Urothelium cell line (cell line): Measurements from ENCODE around the gene PITPNM1.

Source experiments
- DNase-seq: peaks from one replicate; pipeline ENCODE4 v3.0.0; 2011; ENCODE audit warnings: low spot score, mixed read lengths
- FAIRE-seq: peaks from 2 replicates; lab custom pipeline; 2011; peaks lifted over from hg19 to GRCh38; lab: Jason Lieb, UNC

The PITPNM1 gene

DNA sequence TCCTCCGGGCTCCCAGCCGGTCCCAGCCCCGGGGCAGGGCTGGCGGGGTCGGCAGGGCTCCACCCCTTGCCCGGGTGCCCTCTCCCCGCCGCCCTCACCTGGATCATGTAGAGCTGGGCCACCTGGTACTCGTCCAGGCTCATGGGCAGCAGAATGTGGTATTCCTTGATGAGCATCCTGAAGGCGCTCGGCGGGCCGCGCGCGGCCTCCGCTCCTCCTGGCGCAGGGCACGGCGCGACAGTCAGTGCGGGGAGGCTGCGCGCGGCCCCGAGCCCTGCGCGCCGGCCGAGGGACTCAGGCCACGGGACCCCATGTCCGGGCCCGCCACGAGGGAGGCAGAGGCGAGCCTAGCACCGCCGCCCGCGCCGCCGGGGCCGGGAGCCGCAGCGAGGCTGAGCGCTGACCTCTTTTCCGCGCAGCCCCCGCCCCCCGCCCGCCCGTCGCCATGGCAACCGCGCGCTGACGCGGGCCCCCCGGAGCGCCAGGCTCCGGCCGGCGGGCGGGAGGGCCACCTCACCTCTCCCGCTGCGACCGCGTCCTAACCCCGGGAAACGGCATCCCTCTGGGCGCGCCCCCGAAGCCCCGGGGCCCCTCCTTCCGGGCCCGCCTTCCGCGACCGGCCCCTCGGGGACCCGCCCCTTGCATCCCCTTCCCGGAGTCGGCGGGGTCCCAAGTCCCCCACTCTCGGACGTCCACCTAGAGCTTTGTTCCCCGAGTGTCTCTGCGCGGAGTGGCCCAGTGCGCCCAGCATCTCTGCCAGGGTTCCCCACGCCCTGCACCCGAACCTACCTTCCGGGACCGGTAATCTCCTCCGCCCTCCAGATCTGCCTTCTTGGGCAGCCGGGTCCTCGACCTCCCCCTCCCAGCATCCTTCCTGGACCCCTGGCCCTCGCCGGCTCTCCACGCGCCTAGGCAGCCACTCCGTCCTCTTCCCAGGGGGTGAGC, 886 bp downstream of the PITPNM1 start:
- FAIRE-seq, result no peak

DNA sequence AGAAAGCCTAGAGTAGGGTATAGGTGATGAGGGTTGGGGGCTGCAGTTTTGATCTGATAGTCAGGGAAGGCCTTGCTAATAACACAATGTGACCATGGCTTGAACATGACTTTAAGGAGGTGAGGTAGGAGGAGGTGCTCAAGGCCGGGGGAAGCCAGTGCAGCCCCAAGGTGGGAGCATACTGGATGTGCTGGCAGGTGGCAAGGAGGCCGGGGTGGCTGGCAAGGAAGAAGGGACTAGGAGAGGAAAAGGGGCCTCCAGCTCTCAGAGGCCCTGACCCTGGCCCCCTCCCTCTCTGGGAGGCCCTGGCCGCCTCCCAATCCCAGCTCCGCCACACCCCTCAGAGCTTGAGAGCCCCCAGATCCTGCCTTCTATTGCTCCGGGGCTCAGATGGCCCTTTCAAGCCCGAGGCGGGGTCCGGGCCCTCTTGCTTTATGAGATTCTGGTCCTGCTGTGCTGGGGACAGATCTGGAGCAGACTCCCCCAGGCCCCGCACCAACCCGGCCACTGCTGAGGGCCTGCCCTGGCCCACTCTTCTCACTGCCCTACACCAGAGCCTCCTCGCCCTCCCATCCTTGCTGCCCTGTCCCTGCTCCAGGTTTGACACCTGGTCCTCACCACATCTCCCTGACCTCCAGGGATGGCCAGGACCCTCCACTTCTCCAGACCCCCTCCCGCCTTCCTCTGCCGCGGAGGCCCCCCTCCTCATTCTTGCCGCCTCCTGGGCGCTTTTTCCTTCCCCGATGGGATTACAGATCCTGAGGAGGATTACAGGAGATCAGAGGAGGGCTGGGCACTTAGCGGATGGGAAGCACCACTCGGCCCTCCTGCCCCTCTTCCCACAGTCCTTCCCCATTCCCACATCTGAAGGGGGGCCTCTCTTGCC, 1.8 kb downstream of the PITPNM1 start:
- DNase-seq (no peak), FAIRE-seq (no peak)

More for the DNA sequence above, 886 bp downstream of the PITPNM1 start:
- peak; percentile 57 for DNase-seq

DNA sequence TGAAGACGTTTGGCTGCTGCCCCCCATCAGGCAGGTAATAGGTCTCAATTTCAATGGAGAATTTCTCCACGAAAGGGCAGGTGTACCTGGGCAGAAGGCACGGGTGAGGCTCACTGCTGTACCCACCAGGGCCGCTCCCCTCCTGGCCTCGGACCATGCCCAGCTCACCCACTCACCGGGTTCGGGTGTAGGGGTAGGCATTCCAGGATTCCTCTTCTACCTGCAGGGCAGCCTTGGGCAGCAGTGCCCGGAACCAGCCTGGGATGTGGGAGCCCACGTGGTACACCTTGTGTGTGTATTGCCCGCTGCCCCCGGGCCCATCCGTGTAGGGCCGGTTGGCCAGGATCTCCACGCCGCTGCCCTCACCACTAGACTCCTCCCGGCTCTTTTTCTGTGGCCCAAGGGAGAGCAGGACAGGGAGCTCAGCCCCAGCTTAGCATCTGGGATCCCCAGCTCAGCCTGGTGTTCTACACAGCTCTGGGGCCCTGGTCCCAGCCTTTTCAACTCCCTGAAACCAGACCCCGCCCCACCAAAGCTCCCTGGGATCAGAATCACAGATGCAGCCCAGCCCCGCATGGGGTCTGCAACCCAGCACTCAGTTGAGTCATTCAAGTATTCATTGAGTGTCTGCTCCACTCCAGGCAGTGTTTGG, 2.7 kb downstream of the PITPNM1 start:
- DNase-seq, result no peak
- FAIRE-seq, result no peak

DNA sequence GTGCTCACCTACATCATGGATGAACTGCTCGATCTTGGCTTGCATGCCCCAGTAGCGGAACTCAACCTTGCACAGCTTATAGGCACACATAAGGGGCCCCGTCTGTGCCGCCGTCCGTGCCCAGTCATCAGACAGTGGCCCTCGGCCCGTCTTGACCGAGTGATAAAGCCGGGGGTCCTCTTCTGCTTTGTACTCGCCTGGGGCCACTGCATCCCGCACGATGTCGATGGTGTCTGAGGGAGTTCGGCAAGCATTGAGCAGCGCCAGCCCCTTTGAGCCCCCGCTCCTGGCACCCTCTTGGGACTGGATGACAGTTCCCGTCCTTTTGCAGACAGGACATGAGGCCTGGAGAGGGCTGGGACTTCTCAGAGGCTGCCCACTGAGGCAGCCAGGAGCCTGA, 3.3 kb downstream of the PITPNM1 start:
- DNase-seq, result no peak
- no peak for FAIRE-seq

DNA sequence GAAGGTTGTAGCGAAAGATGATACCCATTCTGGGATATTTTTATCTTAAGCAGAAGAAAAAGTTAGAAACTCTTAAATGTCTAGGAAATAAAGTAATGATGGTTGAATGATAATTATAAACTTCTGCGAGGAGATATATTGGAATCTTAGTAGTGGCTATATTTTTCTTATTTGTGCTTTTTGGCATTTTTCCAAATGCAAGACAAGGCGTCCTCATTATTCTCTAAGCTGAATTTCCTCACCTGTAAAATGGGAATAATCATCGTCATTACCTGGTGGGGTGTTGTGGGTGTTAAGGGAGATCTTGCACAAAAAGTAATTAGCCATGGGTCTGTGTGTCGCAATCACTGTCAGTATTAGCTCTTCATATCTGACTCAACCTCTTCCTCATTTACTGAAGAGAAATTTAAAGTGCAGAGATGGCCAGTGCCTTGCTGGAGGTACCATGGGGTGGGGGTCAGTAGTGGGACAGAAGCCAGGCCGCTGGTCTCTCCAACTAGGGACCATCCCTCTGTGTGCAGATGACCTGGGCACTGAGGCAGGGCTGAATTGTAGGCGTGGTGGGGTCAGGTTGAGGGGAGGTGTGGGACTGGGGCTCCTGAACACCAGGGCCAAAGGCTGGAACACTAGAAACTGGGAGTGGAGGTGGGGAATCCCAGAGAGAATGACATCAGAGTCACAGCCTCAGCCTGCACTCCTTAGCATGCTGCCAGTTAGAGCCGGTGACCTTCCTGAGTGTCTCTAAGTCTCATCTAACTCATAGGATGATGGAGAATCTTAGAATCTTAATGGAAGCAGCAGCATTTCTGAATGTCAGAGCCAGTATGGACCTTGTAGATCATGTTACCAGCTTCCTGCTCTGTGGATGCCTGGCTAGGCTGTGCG, 4.1 kb downstream of the PITPNM1 start:
- FAIRE-seq, result no peak
- no peak for DNase-seq

DNA sequence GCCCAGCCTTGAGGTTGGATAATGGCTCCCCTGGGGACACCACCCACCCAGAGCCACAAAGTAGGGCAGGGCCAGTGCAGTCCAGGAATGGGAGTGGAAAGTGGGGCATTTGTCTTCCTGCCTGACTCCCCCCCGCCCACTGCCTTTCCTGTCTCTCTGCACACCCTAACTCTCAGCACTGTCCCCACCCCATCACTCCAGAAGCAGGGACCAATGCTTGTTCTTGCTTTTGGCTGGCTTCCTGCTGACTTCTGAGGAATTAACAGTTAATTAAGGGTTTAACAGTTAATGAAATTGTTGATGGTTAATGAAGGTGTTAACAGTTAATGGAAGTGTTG, 4.7 kb downstream of the PITPNM1 start:
- DNase-seq (no peak), FAIRE-seq (no peak)

DNA sequence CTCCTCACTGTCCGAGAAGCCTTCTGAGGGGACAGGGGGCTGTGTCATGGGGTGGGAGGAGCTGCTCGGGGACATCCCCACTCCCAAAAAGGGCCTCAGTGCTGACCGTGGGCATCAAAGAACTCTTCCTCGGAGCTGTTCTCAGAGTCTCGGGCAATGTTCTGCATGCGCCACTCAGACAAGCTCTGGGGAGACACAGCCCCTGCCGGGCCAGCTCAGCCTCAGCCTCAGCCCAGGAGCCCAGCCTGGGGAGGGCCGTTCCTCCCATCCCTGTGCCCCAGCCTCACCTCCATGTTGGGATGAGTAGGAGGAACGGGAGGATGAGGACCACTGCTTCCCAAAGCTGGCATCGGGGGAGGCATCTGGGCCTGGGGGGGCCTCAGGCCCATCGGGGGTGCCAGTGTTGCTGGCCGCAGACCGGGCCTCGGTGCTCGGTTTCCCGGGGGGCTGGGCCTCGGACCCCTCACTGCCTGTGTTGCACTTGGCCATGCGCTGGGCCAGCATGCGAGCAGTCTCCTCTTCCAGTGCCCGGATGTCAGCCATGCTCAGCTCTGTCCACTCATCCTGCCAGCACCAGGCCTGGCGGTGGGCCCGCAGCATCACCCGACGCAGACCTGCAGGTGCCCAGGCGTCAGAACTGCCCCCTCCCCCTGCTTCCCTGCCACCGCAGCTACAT, 5.2 kb downstream of the PITPNM1 start:
- no peak for DNase-seq
- FAIRE-seq, result no peak

DNA sequence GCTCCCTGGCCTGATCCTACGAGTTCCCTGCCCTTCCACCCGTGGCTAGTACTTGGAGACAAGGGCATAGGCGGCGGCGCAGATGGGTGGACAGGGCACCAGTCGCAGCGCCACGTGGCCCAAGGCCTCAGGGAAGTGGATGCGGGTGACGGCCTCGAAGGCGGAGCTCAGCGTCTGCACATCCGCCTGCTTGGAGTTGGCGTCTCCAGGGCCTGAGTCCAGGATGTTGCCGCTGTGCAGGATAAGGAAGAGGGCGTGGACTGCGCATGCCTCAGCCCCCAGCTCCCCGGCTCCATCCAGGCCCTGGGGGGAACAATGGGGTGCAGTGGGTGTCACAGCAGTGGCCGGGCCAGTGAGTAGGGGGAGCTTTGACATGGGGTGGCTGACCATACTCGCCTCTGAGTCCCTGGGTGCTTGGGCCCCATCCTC, 6.6 kb downstream of the PITPNM1 start:
- DNase-seq (no peak), FAIRE-seq (no peak)

DNA sequence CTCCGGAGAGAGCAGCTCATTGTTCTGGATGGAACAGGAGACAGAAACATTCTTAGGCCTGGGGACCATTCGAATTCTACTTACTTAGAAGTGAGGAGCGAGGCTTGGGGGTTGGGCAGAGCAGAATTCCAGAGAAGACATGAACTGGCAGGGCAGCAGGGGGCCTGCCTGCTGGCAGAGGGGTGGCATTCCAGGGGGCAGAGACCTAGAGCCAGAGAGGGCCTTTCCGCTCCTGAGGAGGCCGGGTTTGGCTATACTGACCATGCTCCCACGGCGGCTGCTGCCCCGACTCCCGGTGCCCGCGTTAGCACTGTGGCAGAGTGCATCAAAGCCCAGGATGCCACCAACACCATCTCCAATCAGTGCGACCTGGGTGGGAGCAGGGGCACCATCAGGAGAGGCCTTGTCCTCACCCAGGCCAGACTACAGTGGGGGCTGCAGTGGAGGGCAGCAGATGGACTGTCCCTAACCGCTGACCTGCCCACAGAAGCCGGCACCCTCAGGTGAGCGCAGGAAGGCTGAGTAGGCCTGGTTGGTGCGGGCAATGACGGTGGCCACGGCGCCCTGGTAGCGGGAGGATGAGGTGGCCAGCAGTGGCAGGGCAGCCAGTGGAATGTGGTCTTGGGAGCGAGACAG, 7.4 kb downstream of the PITPNM1 start:
- FAIRE-seq (no peak), DNase-seq (no peak)

DNA sequence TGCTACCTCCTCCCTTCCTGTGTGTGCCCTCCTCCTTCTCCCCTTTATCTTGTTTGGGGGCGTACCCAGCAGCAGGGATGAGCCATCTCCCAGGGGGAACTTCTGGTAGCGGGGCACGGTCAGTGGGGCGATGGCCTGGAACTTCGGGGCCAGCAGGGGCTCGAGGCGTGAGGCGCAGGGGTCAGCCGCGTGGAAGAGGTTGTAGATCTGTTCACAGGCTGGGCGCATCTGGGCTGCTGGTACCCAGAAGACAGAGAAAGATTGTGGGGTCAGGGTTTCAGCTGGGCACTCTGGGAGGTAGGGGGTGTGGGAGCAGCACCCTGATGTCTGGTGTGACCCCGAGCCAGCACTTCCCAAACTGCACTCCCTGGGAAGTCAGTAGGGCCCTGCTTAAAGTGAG, 9.1 kb downstream of the PITPNM1 start:
- FAIRE-seq (no peak), DNase-seq (no peak)

DNA sequence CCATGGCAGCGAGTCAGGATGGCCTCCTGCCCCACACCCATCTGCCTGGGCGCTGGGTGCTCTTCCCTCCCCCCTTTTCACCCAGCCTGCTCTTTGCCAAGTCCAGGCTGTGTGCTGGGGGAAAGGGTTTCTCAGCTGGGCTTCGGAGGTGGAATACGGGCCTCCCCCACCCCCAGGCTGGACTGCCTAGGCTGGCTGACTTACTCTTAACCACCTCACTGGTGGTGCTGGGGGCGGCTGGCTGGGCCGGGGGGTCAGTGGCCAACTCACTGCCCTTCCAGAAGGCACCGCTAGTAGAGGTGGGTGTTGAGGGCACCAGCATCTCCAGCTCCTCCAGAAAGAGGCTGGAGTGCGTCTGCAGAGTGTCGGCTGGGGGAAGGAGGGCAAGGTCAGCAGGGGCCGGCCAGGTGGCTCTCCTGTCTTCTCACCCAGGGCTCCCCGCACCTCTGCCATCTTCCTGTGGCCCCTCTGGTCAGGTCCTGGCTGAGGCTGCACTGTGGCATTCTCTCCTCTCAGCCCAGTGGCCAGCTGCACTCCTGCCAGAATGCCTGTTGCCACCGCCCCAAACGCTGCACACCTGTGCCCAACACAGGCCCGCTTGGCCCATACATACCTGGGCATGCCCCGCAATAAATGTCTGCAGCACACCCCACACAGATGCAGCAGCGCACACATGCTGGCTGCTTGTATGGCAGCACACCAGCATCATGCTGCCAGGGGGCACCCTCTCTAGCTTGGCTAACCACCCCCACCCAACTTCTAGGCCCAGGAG, 9.7 kb downstream of the PITPNM1 start:
- DNase-seq, result no peak
- no peak for FAIRE-seq

DNA sequence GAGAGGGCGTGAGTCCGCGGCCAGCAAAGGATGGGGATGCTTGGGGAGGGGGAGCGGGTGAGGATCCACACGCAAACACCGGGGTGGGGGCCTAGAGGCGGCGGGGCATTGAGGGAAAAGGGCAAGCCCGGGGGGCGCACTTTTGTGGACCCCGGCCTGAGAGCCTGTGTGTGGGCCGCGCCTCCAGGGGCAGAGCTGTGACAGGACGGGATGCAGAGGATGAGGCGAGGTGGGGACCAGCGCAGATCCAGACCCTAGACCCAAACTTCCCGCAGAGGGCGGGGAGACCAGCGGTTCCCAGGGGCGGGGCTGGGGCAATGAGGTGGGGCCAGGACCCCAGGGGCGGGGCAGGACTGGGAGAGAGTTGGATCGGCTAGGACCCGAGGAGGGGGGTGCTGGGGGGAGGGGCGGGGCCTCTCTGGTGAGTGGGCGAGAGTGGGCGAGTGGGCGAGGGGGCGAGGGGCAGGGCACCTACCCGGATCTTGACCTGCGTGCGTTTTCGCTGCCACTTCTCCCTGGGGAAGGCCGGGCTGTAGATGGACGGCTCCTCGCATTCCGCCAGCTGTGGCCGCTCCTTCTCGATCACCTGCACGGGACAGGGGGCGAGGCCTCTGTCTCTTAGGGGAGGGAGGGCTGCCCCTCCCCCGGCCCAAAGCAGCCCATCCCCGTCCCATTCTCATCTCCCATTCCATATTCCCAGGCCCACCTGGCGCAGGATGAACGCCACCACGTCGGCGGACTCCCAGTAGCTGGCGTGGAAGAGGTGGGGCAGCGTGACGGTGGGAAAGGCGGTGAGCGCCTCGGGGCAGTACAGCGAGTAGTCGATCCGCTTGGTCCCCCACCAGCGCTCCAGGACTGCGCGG, 10.6 kb downstream of the PITPNM1 start:
- FAIRE-seq, result no peak
- DNase-seq, result no peak

DNA sequence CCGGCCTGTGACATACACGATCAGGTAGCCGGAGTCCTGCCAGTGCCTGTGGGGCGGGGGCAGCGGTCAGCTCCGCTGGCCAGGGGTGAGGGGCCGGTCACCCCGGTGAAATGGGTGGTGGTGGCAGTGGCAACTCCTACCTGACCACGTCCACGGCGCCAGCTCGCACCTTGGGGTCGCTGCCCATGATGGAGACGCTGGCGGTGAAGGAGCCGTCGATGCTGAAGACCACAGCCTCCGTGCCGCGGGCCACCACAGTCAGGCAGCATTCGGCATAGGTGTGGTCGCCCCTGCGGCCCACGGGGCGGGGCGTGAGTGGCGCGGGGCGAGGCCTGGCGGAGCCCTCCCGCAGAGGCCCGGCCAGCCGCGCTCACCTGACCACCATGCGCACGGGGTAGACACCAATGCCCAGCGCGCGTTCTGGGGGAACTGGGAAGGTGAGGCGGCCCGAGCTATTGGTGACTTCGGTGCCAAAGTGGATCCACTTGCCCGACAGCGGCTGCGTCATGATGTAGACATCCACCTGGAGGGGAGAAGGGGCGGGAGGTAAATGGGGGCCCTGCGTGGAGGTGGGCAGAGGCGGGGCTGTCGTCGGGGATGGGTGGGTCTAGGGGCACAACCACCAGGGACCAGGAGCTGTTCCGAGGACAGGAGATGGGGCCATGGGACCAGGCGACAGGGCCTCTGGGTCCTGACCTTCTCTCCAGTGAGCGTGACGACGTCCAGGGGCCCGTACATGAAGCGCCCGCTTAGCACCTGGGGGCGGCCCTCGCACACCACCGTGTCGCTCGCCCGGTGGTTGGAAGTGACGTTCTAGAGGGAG, 11.4 kb downstream of the PITPNM1 start:
- FAIRE-seq (no peak), DNase-seq (no peak)

DNA sequence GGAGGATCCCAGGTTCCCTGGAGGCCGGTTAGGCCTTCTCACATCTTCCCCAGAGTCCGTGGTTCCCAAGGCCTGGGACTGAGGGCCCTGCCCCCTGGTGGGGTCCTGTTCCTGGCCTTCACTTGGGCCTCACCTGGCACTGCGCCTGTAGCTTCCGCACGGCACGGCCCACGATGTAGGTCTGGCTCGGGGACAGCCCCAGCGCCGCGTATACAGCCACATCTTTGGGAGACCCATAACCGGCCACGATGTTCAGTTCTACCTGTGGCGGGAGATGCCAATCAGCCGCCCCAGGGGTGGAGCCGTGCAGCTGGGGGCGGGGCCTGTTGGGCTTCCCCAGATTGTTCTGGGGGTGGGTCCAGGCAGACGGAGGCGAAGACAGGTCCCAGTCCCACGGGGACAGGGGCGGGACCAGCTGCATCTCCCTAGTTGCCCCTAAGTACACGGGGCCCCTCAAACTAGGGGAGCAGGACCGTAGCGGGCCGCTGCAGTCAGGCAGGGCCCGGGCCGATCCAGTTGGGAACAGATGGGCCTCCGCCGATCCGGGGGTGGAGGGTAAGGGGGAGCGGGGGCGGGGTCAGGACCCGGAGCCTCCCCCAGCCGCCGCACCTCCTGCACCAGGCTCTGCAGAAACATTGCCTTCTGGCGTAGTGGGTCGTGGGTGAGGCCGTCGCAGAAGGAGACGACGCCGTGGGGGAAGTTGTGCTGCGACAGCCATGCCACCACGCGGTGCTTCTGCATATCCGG, 12.2 kb downstream of the PITPNM1 start:
- DNase-seq, result no peak
- no peak for FAIRE-seq

DNA sequence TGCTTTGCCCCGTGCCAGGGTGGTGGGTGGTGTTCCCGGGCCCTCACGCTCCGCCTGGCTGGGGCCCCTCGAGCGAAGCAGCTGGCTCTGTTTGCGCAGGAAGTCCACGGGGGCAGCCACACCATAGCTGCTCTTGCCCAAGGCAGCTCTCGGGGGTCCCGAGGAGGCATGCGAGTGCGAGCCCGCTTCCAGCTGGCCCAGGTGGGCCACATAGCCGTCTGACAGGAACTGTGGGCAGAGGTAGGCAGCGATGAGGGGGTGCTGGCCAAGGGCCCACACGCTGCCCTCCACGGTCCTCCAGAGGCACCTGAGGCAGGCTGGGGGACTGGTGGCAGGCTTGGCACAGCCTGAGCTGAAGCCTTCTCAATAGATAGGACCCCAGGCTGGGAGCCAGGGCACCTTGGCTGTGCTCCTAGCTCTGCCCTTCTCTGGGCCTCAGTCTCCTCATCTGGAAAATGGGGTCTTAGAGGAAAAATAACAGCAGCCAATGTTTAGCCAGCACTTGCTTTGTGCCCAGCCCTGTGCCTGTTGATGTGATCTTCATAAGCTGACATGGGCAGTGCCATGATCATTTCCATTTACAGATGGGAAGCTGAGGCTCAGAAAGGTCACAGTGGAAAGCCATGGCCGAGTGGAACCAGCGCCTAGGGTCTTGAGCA, 13.0 kb downstream of the PITPNM1 start:
- no peak for FAIRE-seq

More for the DNA sequence above, 13.0 kb downstream of the PITPNM1 start:
- no peak for DNase-seq
